ENCODE data around the gene PTS.

GRCh38 chr11:112247201-112247600, 21.0 kb downstream of the PTS start:
- TF ChIP-seq SMC3 (IDR thresholded peaks at IDR 0.05) (no peak), CTCF (IDR thresholded peaks at IDR 0.05) (no peak)

Data from A549 (cell line).